ENCODE results near the gene FBXW5. TPM values are rescaled to one million over a fixed set of nuclear protein-coding genes. Genes with fewer than 3 reads are reported as not detected.

FBXW5 gene
- total RNA-seq, 4 donors from 2014 or later: 294 to 820 (median 446) TPM

DNA sequence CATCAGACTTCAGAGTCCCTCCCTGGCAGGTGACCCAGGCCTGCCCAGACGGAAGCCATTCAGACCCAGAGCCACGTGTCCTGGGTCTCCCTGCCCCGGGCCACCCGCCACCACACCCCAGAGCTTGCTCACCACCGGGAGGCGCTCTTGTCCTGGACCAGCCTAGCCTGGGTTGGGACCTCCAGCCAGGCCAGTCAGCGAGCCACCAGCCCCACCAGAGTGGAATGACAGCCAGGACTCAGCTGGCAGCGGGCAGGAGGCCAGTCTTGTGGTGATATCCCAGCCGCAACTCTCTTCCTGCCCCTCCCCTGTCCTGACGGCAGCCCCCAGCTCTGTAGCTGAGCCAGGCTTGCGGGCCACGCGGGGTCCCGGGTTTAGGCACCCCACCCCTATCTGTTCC, 31.1 kb upstream of the FBXW5 start:
- intact Hi-C loops (cut with DNase I; ENCODE audit: low total_unique reads): no loop called here

DNA sequence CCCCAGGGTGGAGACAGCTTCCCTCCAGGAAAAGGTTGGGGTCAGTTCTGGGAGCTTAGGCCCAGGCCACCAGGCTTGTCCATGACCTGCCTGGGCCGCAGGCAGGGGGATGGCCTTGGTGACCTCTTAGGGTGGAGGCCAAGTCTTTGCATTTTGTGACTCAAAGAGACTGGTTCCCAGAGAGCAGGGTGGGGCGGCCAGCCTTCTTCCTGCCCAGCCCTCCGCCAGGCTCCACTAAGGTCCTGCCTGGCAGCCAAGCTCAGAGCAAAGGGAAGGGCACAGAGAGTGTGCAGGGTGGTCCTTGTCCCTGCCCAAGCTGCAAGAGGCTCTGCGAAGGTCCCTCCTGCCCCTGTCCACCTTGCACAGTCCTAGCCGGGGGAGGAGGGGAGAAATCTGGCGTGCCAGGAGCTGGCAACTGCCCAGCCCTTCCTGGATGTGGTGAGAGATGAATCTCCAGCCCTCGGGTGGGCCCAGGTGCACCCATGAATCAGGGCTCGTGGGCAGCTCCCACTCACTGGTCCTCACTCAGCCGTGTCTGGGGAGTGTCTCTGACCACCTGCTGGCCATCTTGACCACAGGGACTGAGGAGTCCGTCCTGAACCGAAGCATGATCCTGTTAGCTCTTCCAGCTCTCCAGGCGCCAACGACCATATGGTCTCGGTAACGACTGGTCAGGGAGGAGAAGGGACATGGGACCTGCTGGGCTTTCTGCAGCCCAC, 30.4 kb upstream of the FBXW5 start:
- DNase-seq: no peak
- 46% methylated on average over 13 of the region's 15 CpGs; no CpG with 5 or more reads in 1 of the 2 donors for WGBS, 2 donors (ENCODE audit: low coverage in 1 of 2)
- TF ChIP-seq, protein P1, sequence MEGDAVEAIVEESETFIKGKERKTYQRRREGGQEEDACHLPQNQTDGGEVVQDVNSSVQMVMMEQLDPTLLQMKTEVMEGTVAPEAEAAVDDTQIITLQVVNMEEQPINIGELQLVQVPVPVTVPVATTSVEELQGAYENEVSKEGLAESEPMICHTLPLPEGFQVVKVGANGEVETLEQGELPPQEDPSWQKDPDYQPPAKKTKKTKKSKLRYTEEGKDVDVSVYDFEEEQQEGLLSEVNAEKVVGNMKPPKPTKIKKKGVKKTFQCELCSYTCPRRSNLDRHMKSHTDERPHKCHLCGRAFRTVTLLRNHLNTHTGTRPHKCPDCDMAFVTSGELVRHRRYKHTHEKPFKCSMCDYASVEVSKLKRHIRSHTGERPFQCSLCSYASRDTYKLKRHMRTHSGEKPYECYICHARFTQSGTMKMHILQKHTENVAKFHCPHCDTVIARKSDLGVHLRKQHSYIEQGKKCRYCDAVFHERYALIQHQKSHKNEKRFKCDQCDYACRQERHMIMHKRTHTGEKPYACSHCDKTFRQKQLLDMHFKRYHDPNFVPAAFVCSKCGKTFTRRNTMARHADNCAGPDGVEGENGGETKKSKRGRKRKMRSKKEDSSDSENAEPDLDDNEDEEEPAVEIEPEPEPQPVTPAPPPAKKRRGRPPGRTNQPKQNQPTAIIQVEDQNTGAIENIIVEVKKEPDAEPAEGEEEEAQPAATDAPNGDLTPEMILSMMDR (IDR thresholded peaks at IDR 0.05): no peak
- TF ChIP-seq POLR2A (IDR thresholded peaks at IDR 0.05): no peak
- no peak for TF ChIP-seq POLR2AphosphoS5 (IDR thresholded peaks at IDR 0.05)
- TF ChIP-seq EP300 (IDR thresholded peaks at IDR 0.05; ENCODE audit: low read depth): no peak
- no peaks in the 10 kb centered on the region for H3K9me3 ChIP-seq
- H3K36me3 ChIP-seq: no peaks in the 10 kb centered on the region
- intact Hi-C loops (cut with DNase I; ENCODE audit: low total_unique reads): no loop called here
- H3K27me3 ChIP-seq: peaks cover 5% of the 10 kb centered on the region
- H3K27ac ChIP-seq: peak overlapping the region in 1 of 4 donors; percentile 9
- H3K4me1 ChIP-seq: peaks cover 0 to 19% (median 8%) of the 10 kb centered on the region in 4 donors
- in situ Hi-C loops (cut with MboI; ENCODE audit: low pct_ligation_motif_present in 1 of 4, low pct_unique_long_range_greater_than_20kb in 1 of 4, low sequenced_read_pairs in 3 of 4): no loop called here
- H3K4me3 ChIP-seq: no peak overlapping the region

More for the DNA sequence above, 31.1 kb upstream of the FBXW5 start:
- Histone ChIP-seq H3K4me3 (no peak overlapping the region), H3K36me3 (no peaks in the 10 kb centered on the region), H3K4me1 (peaks cover 0 to 19% (median 8%) of the 10 kb centered on the region in 4 donors), H3K27me3 (peaks cover 5% of the 10 kb centered on the region), H3K9me3 (no peaks in the 10 kb centered on the region), H3K27ac (peak overlapping the region in 1 of 4 donors; percentile 9)
- in situ Hi-C loops (cut with MboI; ENCODE audit: low pct_ligation_motif_present in 1 of 4, low pct_unique_long_range_greater_than_20kb in 1 of 4, low sequenced_read_pairs in 3 of 4): no loop called here
- no peak for DNase-seq
- TF ChIP-seq EP300 (IDR thresholded peaks at IDR 0.05; ENCODE audit: low read depth): no peak
- TF ChIP-seq, protein P1 (IDR thresholded peaks at IDR 0.05): peak in 1 of 5 experiments; percentile 4
- 52% methylated on average over 14 of the region's 14 CpGs; no CpG with 5 or more reads in 1 of the 2 donors for WGBS, 2 donors (ENCODE audit: low coverage in 1 of 2)

DNA sequence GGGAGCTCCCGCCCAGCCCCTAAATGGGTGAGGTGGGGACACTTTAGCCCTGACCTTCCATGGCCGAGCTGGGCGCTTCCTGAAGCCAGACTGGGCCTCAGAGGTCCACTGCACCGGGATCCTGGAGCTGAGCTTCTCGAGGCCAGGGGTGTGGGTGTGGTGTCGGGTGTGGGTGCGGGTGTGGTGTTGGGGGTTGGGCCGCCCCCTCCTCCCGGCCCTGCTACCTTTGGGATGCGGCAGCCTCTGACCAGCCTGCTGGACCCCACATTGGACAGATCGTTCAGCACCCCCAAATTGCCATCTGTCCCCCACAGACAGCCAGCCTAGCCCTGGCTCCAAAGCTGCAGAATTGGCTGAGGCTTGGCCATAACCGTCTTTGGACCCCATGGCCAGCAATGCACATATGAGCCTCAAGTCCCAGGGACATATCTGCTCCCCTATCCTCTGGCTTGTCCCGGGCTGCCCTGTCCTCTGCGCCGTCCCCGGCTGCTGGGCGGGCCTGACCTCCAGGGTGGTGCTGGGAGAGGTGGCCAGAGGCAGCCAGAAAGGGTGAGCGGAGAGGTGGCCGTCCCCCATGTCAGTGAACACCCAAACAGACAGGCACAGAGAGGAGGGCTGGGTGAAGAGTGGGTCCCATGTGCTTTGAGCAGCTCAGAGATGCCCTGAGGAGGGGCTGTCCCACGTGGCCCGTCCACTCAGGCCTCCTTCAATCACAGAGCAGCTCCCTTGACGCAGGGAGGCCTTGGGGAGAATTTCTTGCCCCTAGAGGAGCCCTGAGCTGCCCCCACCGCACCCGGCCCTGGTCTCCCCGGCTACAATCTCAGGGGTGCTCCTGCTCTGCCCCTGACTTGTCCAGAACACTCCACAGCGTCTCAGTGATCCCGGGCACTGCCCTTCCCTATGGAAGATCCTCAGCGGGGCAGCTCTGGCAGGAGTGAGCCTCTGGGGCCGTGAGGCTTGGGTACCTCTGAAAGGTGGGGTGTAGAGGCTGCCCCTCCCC, 29.4 kb upstream of the FBXW5 start:
- no peaks in the 10 kb centered on the region for H3K36me3 ChIP-seq
- TF ChIP-seq POLR2A (IDR thresholded peaks at IDR 0.05): no peak
- no peak for TF ChIP-seq EP300 (IDR thresholded peaks at IDR 0.05; ENCODE audit: low read depth)
- TF ChIP-seq, protein P1 (IDR thresholded peaks at IDR 0.05): no peak
- no peak for TF ChIP-seq POLR2AphosphoS5 (IDR thresholded peaks at IDR 0.05)
- 75 to 85% methylated on average over 7 to 25 of the region's 29 CpGs for WGBS, 2 donors (ENCODE audit: low coverage in 1 of 2)
- peaks cover 5% of the 10 kb centered on the region for H3K27me3 ChIP-seq
- H3K9me3 ChIP-seq: no peaks in the 10 kb centered on the region
- no peak overlapping the region for H3K4me3 ChIP-seq
- intact Hi-C loops (cut with DNase I; ENCODE audit: low total_unique reads): no loop called here
- DNase-seq: no peak
- in situ Hi-C loops (cut with MboI; ENCODE audit: low pct_ligation_motif_present in 1 of 4, low pct_unique_long_range_greater_than_20kb in 1 of 4, low sequenced_read_pairs in 3 of 4): no loop called here
- H3K4me1 ChIP-seq: peaks cover 0 to 19% (median 8%) of the 10 kb centered on the region in 4 donors
- H3K27ac ChIP-seq: no peak overlapping the region

DNA sequence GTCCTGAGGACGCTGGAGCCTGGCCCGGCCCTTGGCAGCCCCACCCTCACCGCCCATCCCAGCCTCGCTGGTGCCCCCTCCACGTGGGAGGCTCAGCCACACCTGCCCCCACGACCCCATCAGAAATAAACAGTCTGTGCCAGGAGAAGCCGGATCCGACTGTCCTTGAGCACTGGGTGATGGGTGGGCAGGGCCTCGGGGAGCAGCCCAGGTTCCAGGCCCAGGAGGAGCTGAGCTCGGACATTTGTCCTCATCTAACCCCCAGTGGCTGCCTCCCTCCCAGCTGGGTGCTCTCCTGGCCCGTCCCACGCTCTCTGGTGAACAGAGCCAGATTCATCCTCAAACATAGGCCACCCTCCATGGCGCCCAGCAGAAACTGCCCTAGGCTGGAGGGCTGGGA, 28.2 kb upstream of the FBXW5 start:
- Histone ChIP-seq H3K27me3 (peaks cover 2% of the 10 kb centered on the region), H3K9me3 (no peaks in the 10 kb centered on the region), H3K4me3 (no peak overlapping the region), H3K27ac (no peak overlapping the region), H3K4me1 (peaks cover 0 to 13% (median 2%) of the 10 kb centered on the region in 4 donors), H3K36me3 (no peaks in the 10 kb centered on the region)
- intact Hi-C loops (cut with DNase I; ENCODE audit: low total_unique reads) (no loop called here), in situ Hi-C loops (cut with MboI; ENCODE audit: low pct_ligation_motif_present in 1 of 4, low pct_unique_long_range_greater_than_20kb in 1 of 4, low sequenced_read_pairs in 3 of 4) (no loop called here)
- WGBS, 2 donors (ENCODE audit: low coverage in 1 of 2): 63% methylated on average over 13 of the region's 13 CpGs; no CpG with 5 or more reads in 1 of the 2 donors
- TF ChIP-seq EP300 (IDR thresholded peaks at IDR 0.05; ENCODE audit: low read depth): no peak
- DNase-seq: no peak

All from transverse colon (tissue), 4 donors.